Smooth muscle cell (in vitro differentiated cells): ENCODE data around the gene GRIP2. TPM values are rescaled to one million over a fixed set of nuclear protein-coding genes. Genes with fewer than 3 reads are reported as not detected.

Source experiments
- DNase-seq: peaks from one replicate; lab custom pipeline; 2025; ENCODE audit not compliant: unreplicated experiment; lab: John Stamatoyannopoulos, UW
- H2AFZ ChIP-seq: fragments of 200-600 bp; sonication (generic); 2 replicates; pipeline ENCODE4 v1.6.0; 2016; ENCODE audit warnings: antibody characterized with exemption, low read depth, mild to moderate bottlenecking
- H3F3A ChIP-seq: fragments of 200-600 bp; sonication (generic); 2 replicates; pipeline ENCODE4 v1.6.0; 2017; ENCODE audit warnings: antibody characterized with exemption, low read depth
- H3K27ac ChIP-seq: fragments of 200-600 bp; sonication (generic); 2 replicates; pipeline ENCODE4 v1.5.1; 2016; ENCODE audit warnings: low read depth, mild to moderate bottlenecking
- H3K27me3 ChIP-seq: fragments of 200-600 bp; sonication (generic); 2 replicates; pipeline ENCODE4 v1.6.1; 2016; ENCODE audit warnings: low read depth, mild to moderate bottlenecking
- H3K36me3 ChIP-seq: fragments of 200-600 bp; sonication (generic); 2 replicates; pipeline ENCODE4 v1.5.1; 2016; ENCODE audit warnings: low read depth
- H3K4me1 ChIP-seq: fragments of 200-600 bp; sonication (generic); 2 replicates; pipeline ENCODE4 v1.5.1; 2016; ENCODE audit warnings: low read depth
- H3K4me2 ChIP-seq: fragments of 200-600 bp; sonication (generic); 2 replicates; pipeline ENCODE4 v1.6.0; 2016; ENCODE audit warnings: mild to moderate bottlenecking
- H3K4me3 ChIP-seq: fragments of 200-600 bp; sonication (generic); 2 replicates; pipeline ENCODE4 v1.5.1; 2016; ENCODE audit warnings: mild to moderate bottlenecking
- H3K79me2 ChIP-seq: fragments of 200-600 bp; sonication (generic); 2 replicates; pipeline ENCODE4 v1.6.0; 2016; ENCODE audit warnings: low read depth, mild to moderate bottlenecking
- H3K9ac ChIP-seq: fragments of 200-600 bp; sonication (generic); 2 replicates; pipeline ENCODE4 v1.6.0; 2016; ENCODE audit warnings: low read depth
- H3K9me3 ChIP-seq: fragments of 200-600 bp; sonication (generic); replicated peaks from 2 replicates; pipeline ENCODE4 v1.5.1; 2016; ENCODE audit warnings: low read depth
- H4K20me1 ChIP-seq: fragments of 200-600 bp; sonication (generic); 2 replicates; pipeline ENCODE4 v1.6.0; 2016; ENCODE audit warnings: low read depth
- WGBS: methylation state at CpG from one replicate; pipeline ENCODE4 v1.1.7; 2016; ENCODE audit warnings: low lambda C conversion rate; 5-methylcytosine and 5-hydroxymethylcytosine counted together
- polyA plus RNA-seq: library from polyadenylated mRNA; unstranded; fragments of >200 nt; fragmentation: Nextera tagmentation; extraction: Ambion mirVana; gene quantifications from 2 replicates; pipeline ENCODE4 v1.2.1, GENCODE V29; 2016
- total RNA-seq: library from RNA; depleted of rRNA; stranded (reverse); fragments of >200 nt; gene quantifications from 2 replicates; pipeline ENCODE4 v1.2.3, GENCODE V29; 2014
- TF ChIP-seq, protein P1 (sequence below): fragments of 200-600 bp; sonication (generic); IDR thresholded peaks from 2 replicates; pipeline ENCODE4 v1.5.1; 2017; ENCODE audit warnings: borderline replicate concordance, mild to moderate bottlenecking, antibody characterized with exemption; ENCODE audit not compliant: insufficient read depth, poor library complexity, severe bottlenecking

GRIP2 gene
- total and polyA plus RNA-seq, 2 experiments from 2014 or later = 2.0 to 6.5 TPM

DNA sequence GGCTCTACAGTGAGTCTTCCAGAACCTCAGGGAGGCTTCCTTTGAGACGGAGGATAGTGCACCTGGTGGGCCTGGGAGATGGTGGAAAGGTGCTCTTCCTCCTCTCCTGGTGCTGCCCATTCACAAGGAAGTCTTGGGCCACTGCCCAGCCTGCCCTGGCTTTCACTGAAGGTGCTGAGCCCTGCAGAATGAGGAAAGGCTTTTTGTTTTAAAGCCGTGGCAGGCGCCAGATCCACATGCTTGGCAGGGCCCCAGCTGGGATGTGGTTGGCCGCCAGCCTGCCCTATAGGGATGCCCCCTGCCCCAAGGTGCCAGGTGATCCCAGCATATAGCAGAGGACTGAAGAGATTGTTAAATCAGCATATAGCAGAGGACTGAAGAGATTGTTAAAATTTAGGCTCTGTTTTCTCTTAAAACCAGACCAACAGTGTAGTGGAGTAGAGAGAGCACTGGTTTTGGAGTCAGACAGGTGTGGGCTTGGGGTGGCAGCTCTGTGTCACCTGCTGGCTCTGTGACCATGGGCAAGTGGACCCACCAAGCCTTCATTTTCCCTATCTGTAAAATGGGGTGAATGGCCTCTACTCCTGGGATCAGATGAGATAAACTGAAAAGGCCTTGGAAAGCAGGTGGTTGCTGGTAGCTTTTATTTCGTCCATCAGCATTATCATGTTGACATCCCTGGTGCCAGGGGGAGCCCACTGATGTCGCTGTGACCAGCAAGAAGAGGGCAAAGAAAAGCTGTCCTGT, 84.4 kb downstream of the GRIP2 start:
- DNase-seq = no peak
- Histone ChIP-seq H4K20me1 (no peaks in the 10 kb centered on the region), H3F3A (peaks cover 10% of the 10 kb centered on the region), H3K9ac (no peak overlapping the region), H3K36me3 (no peaks in the 10 kb centered on the region), H3K27me3 (no peaks in the 10 kb centered on the region), H3K4me1 (no peaks in the 10 kb centered on the region), H3K4me3 (no peak overlapping the region), H3K27ac (no peak overlapping the region), H3K9me3 (no peaks in the 10 kb centered on the region), H2AFZ (no peak overlapping the region), H3K79me2 (no peaks in the 10 kb centered on the region), H3K4me2 (no peak overlapping the region)
- WGBS = 95% methylated on average over 6 of the region's 6 CpGs
- TF ChIP-seq, protein P1, sequence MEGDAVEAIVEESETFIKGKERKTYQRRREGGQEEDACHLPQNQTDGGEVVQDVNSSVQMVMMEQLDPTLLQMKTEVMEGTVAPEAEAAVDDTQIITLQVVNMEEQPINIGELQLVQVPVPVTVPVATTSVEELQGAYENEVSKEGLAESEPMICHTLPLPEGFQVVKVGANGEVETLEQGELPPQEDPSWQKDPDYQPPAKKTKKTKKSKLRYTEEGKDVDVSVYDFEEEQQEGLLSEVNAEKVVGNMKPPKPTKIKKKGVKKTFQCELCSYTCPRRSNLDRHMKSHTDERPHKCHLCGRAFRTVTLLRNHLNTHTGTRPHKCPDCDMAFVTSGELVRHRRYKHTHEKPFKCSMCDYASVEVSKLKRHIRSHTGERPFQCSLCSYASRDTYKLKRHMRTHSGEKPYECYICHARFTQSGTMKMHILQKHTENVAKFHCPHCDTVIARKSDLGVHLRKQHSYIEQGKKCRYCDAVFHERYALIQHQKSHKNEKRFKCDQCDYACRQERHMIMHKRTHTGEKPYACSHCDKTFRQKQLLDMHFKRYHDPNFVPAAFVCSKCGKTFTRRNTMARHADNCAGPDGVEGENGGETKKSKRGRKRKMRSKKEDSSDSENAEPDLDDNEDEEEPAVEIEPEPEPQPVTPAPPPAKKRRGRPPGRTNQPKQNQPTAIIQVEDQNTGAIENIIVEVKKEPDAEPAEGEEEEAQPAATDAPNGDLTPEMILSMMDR = no peak

- no peak for DNase-seq
- H3K4me2 ChIP-seq = no peak overlapping the region
- TF ChIP-seq, protein P1 = no peak
- no peaks in the 10 kb centered on the region for H4K20me1 ChIP-seq
- no peak overlapping the region for H2AFZ ChIP-seq
- H3K27me3 ChIP-seq = no peaks in the 10 kb centered on the region
- no peaks in the 10 kb centered on the region for H3K9me3 ChIP-seq
- 86% methylated on average over 8 of the region's 8 CpGs for WGBS
- no peak overlapping the region for H3K9ac ChIP-seq
- no peak overlapping the region for H3K4me3 ChIP-seq
- peaks cover 10% of the 10 kb centered on the region for H3F3A ChIP-seq
- H3K27ac ChIP-seq = no peak overlapping the region
- no peaks in the 10 kb centered on the region for H3K36me3 ChIP-seq
- no peaks in the 10 kb centered on the region for H3K79me2 ChIP-seq
- H3K4me1 ChIP-seq = no peaks in the 10 kb centered on the region
Observed at GRCh38 chr3:14454639-14455310, 85.4 kb downstream of the GRIP2 start.

- no peaks in the 10 kb centered on the region for H4K20me1 ChIP-seq
- H3K4me1 ChIP-seq = no peaks in the 10 kb centered on the region
- no peak overlapping the region for H3K4me3 ChIP-seq
- no peaks in the 10 kb centered on the region for H3K27me3 ChIP-seq
- H3K9me3 ChIP-seq = no peaks in the 10 kb centered on the region
- H3K36me3 ChIP-seq = no peaks in the 10 kb centered on the region
- peaks cover 10% of the 10 kb centered on the region for H3F3A ChIP-seq
- TF ChIP-seq, protein P1 = no peak
- no peaks in the 10 kb centered on the region for H3K79me2 ChIP-seq
- no peak overlapping the region for H2AFZ ChIP-seq
- H3K4me2 ChIP-seq = no peak overlapping the region
- H3K9ac ChIP-seq = no peak overlapping the region
- peak overlapping the region; percentile 95 for H3K27ac ChIP-seq
- no peak for DNase-seq
- 90% methylated on average over 22 of the region's 23 CpGs for WGBS
Observed at GRCh38 chr3:14453876-14454638, 86.1 kb downstream of the GRIP2 start.
